UCSD-AML1 (cell line): ENCODE measurements around the gene HTR7.

Source experiments
- DNase-seq: peaks from one replicate; lab custom pipeline; 2025; ENCODE audit not compliant: unreplicated experiment; lab: John Stamatoyannopoulos, UW

HTR7 gene

DNA sequence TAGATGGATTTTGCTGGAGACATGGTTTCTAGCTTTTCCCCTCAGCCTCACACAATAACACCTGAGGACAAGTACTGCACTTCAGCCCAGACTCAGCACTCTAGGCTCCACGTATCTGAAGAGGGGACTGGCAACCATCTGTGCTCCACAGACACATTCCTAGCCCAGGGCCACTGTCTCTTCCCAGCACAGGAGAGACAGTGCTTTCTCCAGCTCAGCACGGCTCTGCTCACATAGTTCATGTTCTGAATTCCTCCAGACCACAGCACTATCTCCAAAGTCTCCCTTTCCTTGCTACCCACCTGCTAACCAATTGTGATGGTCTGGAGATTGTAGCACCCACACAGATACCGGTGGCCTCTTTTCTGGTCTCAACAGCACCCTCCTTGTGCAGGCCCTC is 114.5 kb downstream of the HTR7 start:
- no peak for DNase-seq

GRCh38 chr10:90741926-90742565 is 115.8 kb downstream of the HTR7 start:
- DNase-seq = no peak

DNA sequence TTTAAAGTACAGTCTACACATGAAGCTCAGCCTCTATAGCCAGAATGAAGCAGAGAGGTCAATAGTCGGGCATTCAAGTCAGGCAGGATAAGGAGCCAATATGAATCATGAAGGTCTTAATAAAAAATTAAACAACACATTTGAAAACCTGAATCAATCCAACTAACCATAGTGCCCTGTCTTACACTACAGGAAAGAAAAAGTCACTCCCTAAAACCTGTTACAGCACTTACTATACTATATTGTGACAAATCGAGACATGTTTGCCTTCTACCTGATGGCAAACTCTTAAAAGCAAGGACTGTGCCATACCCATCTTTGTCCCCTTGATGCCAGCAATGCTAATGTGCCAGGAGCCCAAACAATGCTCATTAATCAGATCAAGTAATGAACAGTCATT is 117.6 kb downstream of the HTR7 start:
- DNase-seq = no peak

- DNase-seq = no peak
Observed at GRCh38 chr10:90738885-90739284, 119.0 kb downstream of the HTR7 start.

DNA sequence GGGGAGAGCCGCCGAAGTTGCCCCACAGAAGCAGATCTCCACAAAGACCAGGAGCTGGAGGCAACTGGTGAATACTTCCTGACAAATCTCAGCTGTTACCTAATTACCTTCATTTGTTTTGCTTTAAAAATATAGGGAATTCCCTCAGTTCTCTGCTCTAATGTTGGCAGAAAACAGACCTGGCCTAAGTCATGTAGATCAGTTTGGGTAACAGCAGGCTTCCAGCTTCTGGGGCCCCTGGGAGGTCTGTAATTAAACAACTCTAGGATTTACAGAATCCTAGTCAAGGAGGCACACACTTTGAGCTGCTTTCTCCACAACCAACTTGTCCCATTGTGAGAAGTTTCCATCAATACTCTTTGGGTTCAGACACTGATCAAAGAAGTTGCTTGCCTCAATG is 123.4 kb downstream of the HTR7 start:
- no peak for DNase-seq

GRCh38 chr10:90732581-90732980 is 125.3 kb downstream of the HTR7 start:
- DNase-seq = no peak

DNA sequence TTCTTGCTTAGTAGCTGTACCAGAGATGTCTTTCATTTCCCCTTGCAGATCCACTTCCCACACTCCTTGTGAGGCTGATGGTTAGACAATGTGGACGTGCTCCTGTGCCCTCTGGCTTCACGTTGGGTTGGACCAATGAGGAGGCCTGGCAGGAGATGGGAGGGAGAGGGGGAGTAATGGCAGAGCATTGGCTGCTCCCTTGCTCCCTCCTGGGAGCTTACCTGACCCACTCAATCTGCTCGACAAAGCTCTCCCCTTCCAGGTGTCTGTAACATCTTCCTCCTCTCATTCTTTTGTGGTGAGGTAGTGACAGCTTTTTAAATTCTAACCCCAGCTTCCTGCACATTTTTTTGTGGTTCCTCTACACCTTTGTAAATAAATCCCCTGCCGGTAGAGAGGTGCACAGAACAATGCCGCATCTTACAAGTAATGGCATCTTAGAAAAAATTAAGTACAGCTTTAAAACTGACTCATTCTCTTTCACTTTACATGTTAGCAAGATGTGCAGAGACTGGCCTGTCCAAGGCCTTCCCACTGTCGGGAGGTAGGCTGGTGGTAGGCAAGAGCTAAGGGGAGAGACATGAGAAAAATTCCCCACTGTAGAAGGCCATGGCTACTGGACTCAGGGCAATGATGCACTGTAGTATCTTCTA is 134.3 kb downstream of the HTR7 start:
- DNase-seq = no peak

- DNase-seq = no peak
Observed at GRCh38 chr10:90722832-90723231, 135.0 kb downstream of the HTR7 start.

DNA sequence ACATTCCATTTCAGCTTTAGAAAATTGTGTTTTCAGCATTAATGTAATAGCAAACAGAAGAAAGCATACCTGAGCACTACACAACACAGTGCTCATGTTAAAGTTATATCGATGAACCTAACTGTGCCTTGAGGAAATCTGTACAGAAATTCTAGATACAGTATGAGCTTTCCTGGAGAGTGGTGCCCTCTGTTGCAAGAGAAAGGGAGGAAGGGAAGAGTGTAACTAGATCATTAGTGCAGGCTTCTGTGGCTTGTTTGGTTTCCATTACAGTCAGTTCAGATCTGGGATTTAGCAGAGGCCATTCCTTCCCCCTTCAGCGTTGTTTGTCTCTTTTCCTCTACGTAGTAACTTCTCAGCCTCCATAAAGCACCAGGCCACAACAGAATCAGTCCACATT is 139.7 kb downstream of the HTR7 start:
- DNase-seq = no peak

GRCh38 chr10:90712529-90712928 is 145.3 kb downstream of the HTR7 start:
- DNase-seq = no peak

- DNase-seq = no peak
Observed at GRCh38 chr10:90709727-90710126, 148.1 kb downstream of the HTR7 start.

- DNase-seq = no peak
Observed at GRCh38 chr10:90707657-90708056, 150.2 kb downstream of the HTR7 start.

DNA sequence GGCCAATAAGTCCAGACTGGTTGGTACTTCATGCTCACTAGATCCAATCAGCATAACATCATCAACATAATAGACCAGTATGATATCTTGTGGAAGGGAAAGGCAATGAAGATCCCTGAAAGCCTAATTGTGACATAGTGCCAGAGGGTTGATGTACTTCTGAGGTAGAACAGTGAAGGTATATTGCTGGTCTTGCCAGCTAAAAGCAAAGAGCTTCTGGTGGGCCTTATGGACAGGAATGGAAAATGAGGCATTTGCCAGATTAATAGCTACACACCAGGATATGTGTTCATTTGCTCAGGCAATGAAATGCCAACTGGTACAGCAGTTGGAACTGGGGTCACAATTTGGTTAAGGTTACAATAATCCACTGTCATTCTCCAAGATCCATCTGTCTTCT is 156.4 kb downstream of the HTR7 start:
- no peak for DNase-seq

GRCh38 chr10:90695915-90696676 is 161.7 kb downstream of the HTR7 start:
- DNase-seq = no peak
